HFFc6 (cell line): ENCODE measurements around the gene KIAA0513. TPM values are rescaled to one million over a fixed set of nuclear protein-coding genes. Genes with fewer than 3 reads are reported as not detected.
"Not testable (repeated sequence)": the region's sequence is repeated elsewhere in the genome, so short reads cannot be mapped to it uniquely, and the experiment has no call there.

Experiments
- DNase-seq: peaks from one replicate; pipeline ENCODE4 v3.0.0-alpha.2; 2018
- H3K27ac Mint-ChIP-seq: 2 replicates; pipeline ENCODE4 v1.8.0; 2020; ENCODE audit warnings: mild to moderate bottlenecking, mixed read lengths
- H3K27me3 Mint-ChIP-seq: 2 replicates; pipeline ENCODE4 v1.8.0; 2021; ENCODE audit warnings: mild to moderate bottlenecking, moderate library complexity, mixed read lengths; ENCODE audit not compliant: insufficient read depth
- H3K36me3 Mint-ChIP-seq: 2 replicates; pipeline ENCODE4 v1.8.0; 2021; ENCODE audit warnings: low read depth, mixed read lengths
- H3K4me1 Mint-ChIP-seq: 2 replicates; pipeline ENCODE4 v1.8.0; 2020; ENCODE audit warnings: low read depth, mixed read lengths
- H3K4me3 Mint-ChIP-seq: 2 replicates; pipeline ENCODE4 v1.8.0; 2020; ENCODE audit warnings: mild to moderate bottlenecking, moderate library complexity, mixed read lengths
- H3K9me3 Mint-ChIP-seq: 2 replicates; pipeline ENCODE4 v1.8.0; 2020; ENCODE audit warnings: mild to moderate bottlenecking, mixed read lengths
- CTCF ChIP-seq: fragments of 200-600 bp; sonication (generic); IDR thresholded peaks from 2 replicates; pipeline ENCODE4 v1.5.0; 2021; ENCODE audit warnings: antibody characterized with exemption, mild to moderate bottlenecking
- total RNA-seq, 6 experiments: library from RNA; stranded (reverse); fragmentation: NEBNext Ultra II Directional; extraction: Animal tissue kit (Norgen Biotek cat#: 25700); gene quantifications; 2 replicates in 1 of 6; 3 replicates in 5 of 6; pipeline ENCODE4 v1.2.3, GENCODE V29; 2021

Gene KIAA0513
- total RNA-seq, 6 experiments from 2014 or later: 12.5 to 15.4 (median 13.8) TPM

GRCh38 chr16:85113168-85113733 lies 85.7 kb downstream of the KIAA0513 start:
- Mint-ChIP-seq H3K4me3 (no peak overlapping the region), H3K27me3 (no peaks in the 10 kb centered on the region; the same call in 1 of the 2 replicates), H3K9me3 (no peaks in the 10 kb centered on the region), H3K36me3 (no peaks in the 10 kb centered on the region), H3K27ac (no peak overlapping the region), H3K4me1 (peaks cover 13% of the 10 kb centered on the region)
- TF ChIP-seq CTCF: no peak
- DNase-seq: no peak

- H3K4me1 Mint-ChIP-seq: peaks cover 13% of the 10 kb centered on the region
- H3K27me3 Mint-ChIP-seq: no peaks in the 10 kb centered on the region; the same call in 1 of the 2 replicates
- peaks cover 6% of the 10 kb centered on the region; the same call in 1 of the 2 replicates for H3K36me3 Mint-ChIP-seq
- no peaks in the 10 kb centered on the region for H3K9me3 Mint-ChIP-seq
- no peak for TF ChIP-seq CTCF
- no peak overlapping the region for H3K27ac Mint-ChIP-seq
- DNase-seq: no peak
- no peak overlapping the region for H3K4me3 Mint-ChIP-seq
These were observed 86.3 kb downstream of the KIAA0513 start for GRCh38 chr16:85113913-85114312.

GRCh38 chr16:85114909-85115567 lies 87.4 kb downstream of the KIAA0513 start:
- H3K4me3 Mint-ChIP-seq: peak overlapping the region; percentile 77
- H3K27ac Mint-ChIP-seq: peak overlapping the region; percentile 96
- peaks cover 1% of the 10 kb centered on the region; the same call in 1 of the 2 replicates for H3K27me3 Mint-ChIP-seq
- H3K36me3 Mint-ChIP-seq: peaks cover 6% of the 10 kb centered on the region; the same call in 1 of the 2 replicates
- DNase-seq: peak; percentile 69
- peaks cover 13% of the 10 kb centered on the region for H3K4me1 Mint-ChIP-seq
- no peaks in the 10 kb centered on the region for H3K9me3 Mint-ChIP-seq
- peak; percentile 97 for TF ChIP-seq CTCF

DNA sequence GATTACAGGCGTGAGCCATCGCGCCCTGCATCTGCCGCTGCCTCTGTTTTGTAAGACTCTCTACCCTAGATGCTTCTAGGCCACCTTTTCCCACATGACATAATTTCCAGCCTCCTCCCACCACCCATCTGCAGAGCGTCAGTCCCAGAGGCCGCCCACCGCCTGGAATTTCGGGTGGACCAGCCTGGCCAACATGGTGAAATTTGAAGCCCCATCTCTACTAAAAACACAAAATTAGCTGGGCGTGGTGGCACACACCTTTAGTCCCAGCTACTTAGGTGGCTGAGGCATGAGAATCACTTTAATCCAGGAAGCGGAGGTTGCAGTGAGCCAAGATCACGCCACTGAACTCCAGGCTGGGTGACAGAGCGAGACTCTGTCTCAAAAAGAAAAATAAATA lies 89.8 kb downstream of the KIAA0513 start:
- H3K9me3 Mint-ChIP-seq: no peaks in the 10 kb centered on the region
- peaks cover 13% of the 10 kb centered on the region for H3K4me1 Mint-ChIP-seq
- no peak overlapping the region for H3K4me3 Mint-ChIP-seq
- no peak for TF ChIP-seq CTCF
- H3K27ac Mint-ChIP-seq: no peak overlapping the region
- H3K27me3 Mint-ChIP-seq: peaks cover 3% of the 10 kb centered on the region
- H3K36me3 Mint-ChIP-seq: peaks cover 6% of the 10 kb centered on the region; the same call in 1 of the 2 replicates
- no peak for DNase-seq

DNA sequence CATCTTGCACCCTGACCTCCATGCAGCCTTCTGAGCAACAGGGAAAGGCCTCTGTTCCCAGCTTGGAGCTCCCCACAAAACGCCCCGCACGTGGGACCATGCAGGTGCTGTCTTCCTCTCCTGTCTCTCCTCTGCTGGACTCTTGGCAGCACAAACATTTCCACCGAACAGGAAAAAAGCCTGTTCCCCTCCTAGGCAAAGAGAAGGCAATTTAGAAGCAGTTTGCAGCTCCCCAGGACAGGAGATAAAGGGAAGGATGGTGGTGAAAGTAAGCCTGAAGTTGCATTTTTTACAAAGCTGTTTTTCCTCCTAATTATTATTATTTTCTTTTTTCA lies 92.4 kb downstream of the KIAA0513 start:
- H3K9me3 Mint-ChIP-seq: no peaks in the 10 kb centered on the region

DNA sequence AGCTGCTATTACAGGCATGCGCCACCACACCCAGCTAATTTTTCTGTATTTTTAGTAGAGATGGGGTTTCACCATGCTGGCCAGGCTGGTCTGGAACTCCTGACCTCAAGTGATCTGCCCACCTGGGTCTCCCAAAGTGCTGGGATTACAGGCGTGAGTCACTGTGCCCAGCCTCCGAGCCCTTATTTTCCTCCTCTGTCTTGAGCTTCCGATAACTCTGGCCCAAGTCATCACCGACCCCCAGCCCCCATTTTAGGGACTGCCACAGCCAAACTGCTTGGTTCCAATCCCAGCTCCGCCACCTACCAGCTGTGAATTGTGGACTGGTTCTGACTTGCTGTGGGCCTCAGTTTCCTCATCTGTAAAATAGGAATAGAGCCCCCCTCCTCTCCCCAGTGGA lies 95.8 kb downstream of the KIAA0513 start:
- H3K9me3 Mint-ChIP-seq, H3K27me3 Mint-ChIP-seq, DNase-seq: not testable (repeated sequence)
- Mint-ChIP-seq H3K4me3 (peak overlapping the region; percentile 76), H3K27ac (peak overlapping the region; percentile 99), H3K36me3 (peaks cover 12% of the 10 kb centered on the region; the same call in 1 of the 2 replicates), H3K4me1 (peaks cover 48% of the 10 kb centered on the region)

More for the DNA sequence above, 92.4 kb downstream of the KIAA0513 start:
- peaks cover 12% of the 10 kb centered on the region; the same call in 1 of the 2 replicates for H3K36me3 Mint-ChIP-seq
- DNase-seq: no peak
- TF ChIP-seq CTCF: no peak
- H3K27ac Mint-ChIP-seq: no peak overlapping the region
- peaks cover 3% of the 10 kb centered on the region for H3K27me3 Mint-ChIP-seq
- H3K4me1 Mint-ChIP-seq: peaks cover 30% of the 10 kb centered on the region
- no peak overlapping the region for H3K4me3 Mint-ChIP-seq
